ENCODE results near the gene DDX31. TPM values are rescaled to one million over a fixed set of nuclear protein-coding genes. Genes with fewer than 3 reads are reported as not detected.

DDX31 gene
- total RNA-seq, 1 experiment from 2014 or later = 26.2 TPM

- TF ChIP-seq FOXP4 (CRISPR knock-in tag; IDR thresholded peaks at IDR 0.05) = no peak
- no peak for TF ChIP-seq TEAD4 (CRISPR knock-in tag; IDR thresholded peaks at IDR 0.05)
- TF ChIP-seq MYBL2 (CRISPR knock-in tag; IDR thresholded peaks at IDR 0.05) = no peak
- TF ChIP-seq GTF2I (CRISPR knock-in tag; conservative IDR thresholded peaks at IDR 0.05) = no peak
- no peak for TF ChIP-seq ZBTB21 (CRISPR knock-in tag; IDR thresholded peaks at IDR 0.05; ENCODE audit: borderline replicate concordance)
- TF ChIP-seq RELA (CRISPR knock-in tag; IDR thresholded peaks at IDR 0.05; ENCODE audit: borderline replicate concordance) = no peak
- TF ChIP-seq HMGXB4 (CRISPR knock-in tag; IDR thresholded peaks at IDR 0.05) = no peak
- no peak for TF ChIP-seq E2F4 (CRISPR knock-in tag; IDR thresholded peaks at IDR 0.05; ENCODE audit: borderline replicate concordance, low read depth)
- no peak for TF ChIP-seq PRRX2 (CRISPR knock-in tag; IDR thresholded peaks at IDR 0.05)
- no peak for TF ChIP-seq MXD4 (CRISPR knock-in tag; IDR thresholded peaks at IDR 0.05; ENCODE audit: borderline replicate concordance)
Measured at GRCh38 chr9:132543251-132543650, 126.5 kb downstream of the DDX31 start (continued).

Other genes starting within 250 kb of the DDX31 start
- 0.15 to 0.16 TPM in 2 of 3 replicates, not detected in the other for gene BARHL1, start 87.4 kb downstream of the DDX31 start, total RNA-seq (2021)
- gene GTF3C4, start 481 bp upstream of the DDX31 start, total RNA-seq (2021) = 28.5 to 31.6 TPM (median 29.1 TPM) in 3 replicates
- gene AK8, start 208.3 kb upstream of the DDX31 start, total RNA-seq (2021) = 0.27 to 0.50 TPM (median 0.48 TPM) in 3 replicates
- 0.48 to 1.8 TPM (median 1.5 TPM) in 3 replicates for gene SPACA9, start 208.9 kb upstream of the DDX31 start, total RNA-seq (2021)

Measured in WTC11 (cell line).